Stimulated activated CD4-positive, alpha-beta T cell treated with anti-CD3 and anti-CD28 coated beads, Interleukin-4, amount 100 ng/mL, for 24 hours (primary cell): ENCODE results near the gene SCAF11.

Experiments used
- DNase-seq: peaks from one replicate; pipeline ENCODE4 v3.0.0-alpha.2; 2020

Gene SCAF11

DNA sequence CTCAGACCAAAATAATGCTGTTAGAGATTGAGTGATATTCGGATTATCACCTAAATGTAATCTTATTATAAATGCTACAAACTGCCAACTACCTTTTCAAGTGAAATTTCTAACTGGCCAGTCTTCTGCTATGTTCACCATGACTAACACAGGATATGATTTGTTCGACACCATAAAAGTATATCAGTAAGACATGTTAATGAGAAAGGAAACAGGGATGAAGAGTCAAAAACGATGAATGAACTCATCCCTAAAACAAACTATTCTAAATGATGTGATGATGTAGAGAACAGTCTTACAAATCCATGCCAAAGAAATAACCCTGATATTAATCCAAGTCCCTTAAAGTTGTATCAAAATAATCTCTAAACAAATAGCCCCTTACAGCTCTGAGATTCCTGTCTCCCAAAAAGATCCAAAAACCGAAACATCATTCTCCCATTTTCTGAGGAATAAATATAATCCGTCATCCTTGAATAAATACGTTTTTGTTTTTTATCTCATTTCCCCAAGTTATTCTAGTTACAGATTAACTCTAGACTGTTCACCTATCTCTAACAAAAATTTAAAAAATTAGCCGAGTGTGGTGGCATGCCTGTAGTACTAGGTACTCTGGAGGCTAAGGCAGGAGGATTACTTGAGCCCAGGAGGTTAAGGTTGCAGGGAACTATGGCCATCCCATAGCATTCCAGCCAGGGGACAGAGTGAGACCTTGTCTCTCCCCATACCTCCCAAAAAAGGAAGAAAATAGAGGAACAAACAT, 9.1 kb downstream of the SCAF11 start:
- no peak for DNase-seq

DNA sequence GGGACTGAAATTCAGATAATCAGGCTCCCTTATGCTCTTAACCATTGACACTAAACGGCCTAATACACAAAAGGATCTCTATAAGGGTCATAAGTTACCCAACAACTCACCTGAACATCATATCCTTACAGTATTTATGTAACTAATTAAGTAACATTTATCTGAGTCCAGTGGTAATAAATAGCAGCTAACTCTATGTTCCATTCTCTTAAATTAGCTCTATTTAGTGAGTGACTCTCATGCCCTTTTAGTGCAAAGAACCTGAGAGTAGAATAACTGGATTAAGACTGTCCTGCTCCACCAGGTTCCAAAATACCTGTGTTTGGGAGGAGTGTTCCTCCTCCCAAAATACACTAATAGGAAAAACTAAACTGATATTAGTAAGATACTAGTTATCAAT, 9.8 kb downstream of the SCAF11 start:
- no peak for DNase-seq

DNA sequence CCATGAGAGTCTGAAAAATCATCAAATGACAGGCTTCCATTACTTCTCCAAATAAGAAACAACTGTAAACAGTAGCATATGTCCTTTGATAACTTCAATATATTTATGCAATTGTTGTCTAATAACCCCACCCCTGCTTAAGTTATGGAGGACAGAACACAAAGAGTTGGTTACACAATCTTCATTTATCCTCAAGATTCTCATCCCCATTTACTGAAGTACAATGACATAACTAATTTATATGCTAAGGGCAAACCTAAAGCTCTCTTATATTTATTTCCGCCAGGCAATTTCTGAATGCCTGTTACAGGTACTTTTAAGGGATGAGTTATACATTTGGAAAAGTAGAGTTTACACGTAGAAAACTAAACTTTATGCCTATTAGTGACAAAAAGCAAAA, 12.3 kb downstream of the SCAF11 start:
- no peak for DNase-seq

DNA sequence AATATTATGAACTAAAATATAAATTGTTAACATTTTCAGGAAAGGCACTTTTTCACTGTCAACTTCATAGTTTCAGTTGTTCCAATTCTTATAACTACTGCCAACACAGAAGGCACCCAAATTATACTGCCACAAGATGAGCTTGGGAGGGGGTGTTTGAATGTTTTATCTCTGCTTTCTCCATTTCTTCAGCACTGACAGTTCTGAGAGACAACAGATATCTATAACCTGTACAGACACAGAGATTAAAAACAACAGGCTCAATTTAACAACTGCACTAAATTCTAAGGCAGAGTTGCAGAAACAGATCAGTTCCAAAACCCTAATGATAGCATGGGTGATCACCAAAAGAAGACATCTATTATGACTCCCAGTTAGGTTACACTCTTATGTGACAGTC, 12.8 kb downstream of the SCAF11 start:
- no peak for DNase-seq

DNA sequence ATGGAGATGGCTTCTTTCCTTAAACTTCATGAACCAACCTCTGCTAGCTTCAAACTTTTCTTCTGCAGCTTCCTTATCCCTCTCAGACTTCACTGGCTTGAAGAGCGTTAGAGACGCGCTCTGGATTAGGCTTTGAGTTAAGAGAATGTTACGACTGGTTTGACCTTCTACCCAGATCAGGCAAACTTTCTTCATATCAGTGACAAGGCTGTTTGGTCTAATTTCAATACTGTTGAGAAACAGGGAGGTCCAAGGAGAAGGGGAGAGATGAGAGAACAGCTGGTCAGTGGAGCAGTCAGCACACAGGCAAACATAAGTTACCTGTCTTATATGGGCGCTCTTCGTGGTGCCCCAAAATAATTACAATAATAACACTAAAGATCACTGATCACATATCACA, 14.9 kb downstream of the SCAF11 start:
- no peak for DNase-seq

DNA sequence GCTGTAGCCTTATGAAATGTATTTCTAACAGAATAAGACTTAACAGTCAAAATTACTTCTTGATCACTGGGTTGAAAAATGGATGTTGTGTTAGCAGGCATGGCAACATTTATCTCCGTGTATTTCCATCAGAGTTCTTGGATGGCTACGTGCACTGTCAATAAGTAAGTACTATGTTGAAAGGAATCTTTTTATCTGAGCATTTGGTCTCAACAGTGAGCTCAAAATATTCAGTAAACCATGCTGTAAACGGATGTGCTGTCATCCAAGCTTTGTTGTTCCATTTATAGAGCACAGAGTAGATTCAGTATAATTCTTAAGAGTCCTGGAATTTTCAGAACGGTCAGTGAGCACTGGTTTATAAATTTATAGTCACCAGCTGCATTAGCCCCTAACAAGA, 15.5 kb downstream of the SCAF11 start:
- DNase-seq = no peak

DNA sequence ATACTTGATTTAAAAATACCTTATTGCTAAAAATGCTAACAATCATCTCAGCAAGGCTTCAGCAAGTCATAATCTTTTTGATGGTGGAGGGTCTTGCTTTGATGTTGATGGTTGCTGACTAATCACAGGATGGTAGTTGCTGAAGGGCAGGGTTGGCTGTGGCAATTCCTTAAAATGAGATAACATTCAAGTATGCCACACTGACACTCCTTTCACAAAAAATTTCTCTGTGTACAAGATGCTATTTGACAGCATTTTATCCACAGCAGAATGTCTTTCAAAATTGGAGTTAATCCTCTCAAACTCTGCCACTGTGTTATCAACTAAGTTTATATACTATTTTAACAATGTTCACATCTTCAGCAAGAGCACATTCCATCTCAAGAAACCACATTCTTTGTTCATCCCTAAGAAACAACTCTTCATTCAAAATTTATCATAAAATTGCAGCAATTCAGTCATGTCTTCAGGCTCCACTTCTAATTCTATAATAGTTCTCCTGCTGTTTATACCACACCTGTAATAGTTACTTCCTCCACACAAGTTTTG, 16.1 kb downstream of the SCAF11 start:
- no peak for DNase-seq

DNA sequence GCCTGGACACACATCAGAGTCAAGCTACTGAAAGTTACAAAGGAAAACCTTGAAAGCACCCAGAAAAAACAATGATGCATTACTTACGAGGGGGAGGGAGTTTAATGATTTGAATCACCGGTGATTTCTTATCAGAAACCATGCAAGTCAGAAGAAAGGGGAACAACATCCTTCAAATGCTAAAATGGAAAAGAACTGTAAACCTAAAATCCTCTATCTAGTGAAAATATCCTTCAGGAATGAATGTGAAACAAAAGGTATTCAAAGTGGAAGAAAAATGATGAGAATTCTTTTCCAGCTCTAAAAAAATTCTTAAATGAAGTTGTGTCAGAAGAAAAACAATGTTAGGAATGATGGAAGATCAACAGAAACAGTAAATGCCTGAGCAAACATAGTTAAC, 16.8 kb downstream of the SCAF11 start:
- no peak for DNase-seq

DNA sequence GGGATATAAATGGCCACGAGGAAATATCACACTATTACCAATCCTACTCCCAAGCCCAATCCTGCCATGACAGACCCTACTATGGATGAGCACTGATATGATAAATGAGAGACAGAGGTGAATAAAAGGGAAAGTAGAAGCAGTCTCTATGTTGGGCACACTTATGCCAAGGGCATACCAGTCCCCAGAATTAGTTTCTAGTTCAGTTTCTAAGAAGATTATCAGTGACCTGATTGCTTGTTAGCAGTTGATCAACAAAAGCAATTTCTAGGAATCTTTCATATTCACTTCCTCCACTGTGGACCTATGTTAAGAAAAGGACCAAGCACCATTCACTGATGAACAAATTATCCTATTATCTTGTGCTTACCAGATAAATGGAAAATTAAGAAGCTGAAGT, 20.0 kb downstream of the SCAF11 start:
- no peak for DNase-seq

DNA sequence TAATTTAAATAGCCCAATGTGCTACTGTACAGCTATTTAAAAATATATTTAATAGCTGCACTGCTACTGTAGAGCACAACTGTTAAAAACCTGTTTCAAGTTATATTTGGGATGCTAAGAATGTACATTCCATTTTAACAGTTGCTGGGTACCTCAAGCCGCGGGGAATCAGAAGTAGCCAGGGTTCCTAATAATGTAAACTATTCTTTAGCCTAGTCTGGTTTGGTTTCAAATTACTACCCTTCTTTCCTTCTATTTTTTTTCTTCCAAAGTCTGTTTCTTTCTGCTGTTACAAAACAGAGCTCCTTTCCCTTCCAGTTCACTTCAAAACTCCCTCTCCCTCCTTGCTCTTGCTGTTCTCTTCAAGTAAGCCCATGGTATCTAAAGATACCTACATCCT, 21.3 kb downstream of the SCAF11 start:
- DNase-seq = no peak

DNA sequence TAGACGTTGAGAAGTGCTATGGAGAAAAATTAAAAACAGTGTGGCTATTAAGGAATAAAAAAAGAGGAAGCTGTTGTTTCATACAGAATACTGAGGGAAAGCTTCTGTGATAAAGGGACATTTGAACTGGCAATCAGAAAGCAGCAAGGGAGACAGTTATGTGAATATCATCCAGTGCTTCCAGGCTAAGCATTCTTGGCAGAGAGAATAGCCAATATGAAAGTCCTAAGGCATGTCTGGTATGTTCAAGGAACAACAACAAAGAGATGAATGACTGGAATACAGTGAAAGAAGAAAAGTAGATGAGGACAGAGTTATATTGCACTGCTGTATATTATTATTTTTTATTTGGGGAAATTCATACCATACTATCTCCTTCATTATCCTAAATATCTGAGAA, 23.9 kb downstream of the SCAF11 start:
- DNase-seq = no peak

DNA sequence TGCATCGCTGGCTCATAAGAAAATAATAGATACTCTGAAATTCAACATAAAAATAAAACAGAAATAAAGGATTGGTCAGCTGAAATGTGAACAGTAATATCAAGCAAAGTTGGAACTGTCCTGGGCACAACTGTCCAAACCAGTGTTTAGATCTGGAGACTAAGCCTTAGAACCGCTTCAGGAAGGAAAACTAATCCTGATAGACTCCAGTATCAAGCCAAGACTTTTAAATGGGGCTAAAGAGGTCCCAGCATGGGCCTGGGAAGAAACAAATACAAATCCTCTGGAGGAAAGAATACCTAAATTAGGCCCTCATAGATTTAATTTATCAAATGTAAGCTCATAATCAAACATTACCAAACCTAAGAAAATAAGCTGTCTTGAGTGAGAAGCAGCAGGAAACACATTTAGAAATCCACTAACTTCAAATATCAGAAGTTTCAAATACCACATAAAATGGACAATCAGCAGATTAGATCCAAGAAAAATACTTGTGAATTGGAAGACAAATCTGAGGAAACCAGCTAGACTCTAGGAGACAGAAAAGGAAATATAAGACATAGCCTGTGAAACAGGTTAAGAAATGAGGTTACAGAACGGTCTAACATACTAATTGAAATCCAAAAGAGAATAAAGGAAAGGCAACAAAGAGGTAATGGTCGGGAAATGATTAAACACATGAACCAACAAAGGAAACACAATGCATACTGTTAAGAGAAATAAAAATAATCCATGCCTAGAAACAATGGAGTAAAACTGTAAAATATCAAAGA, 27.6 kb downstream of the SCAF11 start:
- DNase-seq = no peak

DNA sequence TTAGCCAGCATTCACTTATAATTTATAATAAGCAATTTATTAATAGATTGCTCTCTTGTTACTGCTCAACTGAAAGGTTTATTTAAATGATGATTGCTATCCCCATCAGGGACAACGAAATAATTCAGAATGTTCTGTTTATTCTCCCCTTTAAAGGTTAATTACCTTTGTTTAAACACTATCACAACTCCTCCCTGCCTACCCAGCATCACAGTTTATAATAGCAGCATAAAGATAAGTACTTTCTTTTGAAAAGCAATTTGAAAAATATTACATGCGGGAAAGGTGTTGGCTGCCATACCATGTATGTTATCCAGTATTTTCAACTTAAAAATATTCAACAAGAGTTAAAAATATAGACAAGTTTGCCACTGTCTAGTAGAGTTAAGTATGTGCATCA, 30.6 kb downstream of the SCAF11 start:
- DNase-seq = no peak

DNA sequence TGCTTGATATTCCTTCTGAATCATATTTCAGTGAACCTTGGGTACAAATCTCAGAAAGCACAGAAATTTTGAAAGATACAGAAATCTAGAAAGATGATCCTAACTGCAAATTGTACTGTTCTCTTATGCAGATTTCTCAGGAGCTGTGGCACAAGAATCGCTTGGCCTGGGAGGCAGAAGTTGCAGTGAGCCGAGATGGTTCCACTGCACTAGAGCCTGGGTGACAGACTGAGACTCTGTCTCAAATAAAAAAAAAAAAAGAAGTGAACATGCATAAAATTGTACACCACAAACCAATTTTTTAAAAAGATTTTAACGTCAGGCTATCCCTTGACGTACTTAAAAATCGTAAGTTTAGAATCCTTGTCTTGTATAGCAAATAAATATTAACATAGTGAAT, 31.3 kb downstream of the SCAF11 start:
- DNase-seq = no peak

DNA sequence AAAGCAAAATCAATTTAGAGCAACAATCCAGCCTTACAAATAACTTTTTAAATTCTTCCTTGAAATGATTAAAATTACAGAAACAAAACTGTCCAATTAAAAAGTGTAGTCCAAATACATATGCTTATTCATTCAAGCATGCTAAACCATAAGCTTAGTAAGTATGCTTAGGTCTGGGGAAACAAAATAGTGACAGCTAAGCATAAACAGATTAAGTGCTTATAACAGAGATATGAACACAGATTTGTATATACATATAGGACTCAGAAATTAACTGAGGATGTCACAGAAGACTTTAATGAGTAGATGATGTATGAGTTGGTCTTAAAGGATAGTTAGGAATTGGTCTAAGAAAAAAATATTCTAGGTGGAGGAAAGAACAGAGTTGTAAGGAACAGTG, 41.8 kb downstream of the SCAF11 start:
- DNase-seq = no peak

DNA sequence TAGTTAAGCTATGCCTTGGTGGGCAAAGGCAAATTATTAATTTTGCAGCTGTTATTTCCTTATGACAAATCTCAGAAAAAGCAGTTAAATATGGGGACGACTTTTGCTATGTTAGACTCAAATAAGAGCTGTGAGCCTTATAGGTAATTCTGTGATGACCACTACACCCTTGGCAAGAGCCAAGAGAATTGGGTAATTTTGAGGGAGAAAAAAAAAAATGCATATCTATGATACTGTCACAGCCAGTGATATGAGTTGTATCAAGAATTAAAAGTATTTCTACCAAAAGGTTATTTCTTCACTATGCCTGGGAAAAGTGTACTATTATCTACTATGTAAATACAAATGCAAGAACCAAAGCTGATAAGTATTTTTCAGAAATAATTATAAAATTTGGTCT, 43.9 kb downstream of the SCAF11 start:
- DNase-seq = no peak

DNA sequence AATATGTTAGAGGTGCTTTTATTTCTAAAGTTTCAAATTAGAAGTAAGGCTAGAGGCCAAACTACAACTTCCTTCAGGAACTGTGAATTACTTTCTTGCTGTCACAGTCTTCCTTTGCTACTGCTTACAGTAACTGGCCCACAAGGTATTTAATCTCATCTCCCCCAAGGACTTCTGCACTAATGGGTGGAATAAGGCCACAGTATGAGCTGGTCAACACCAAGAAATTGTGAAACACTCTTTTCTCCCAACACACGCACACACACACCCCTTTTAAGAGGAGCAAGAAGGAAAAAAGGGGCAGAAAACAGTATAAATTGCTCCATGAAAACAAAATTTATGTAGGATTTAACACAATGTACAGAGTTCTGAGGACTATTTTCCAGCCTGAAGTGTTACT, 45.6 kb downstream of the SCAF11 start:
- no peak for DNase-seq

DNA sequence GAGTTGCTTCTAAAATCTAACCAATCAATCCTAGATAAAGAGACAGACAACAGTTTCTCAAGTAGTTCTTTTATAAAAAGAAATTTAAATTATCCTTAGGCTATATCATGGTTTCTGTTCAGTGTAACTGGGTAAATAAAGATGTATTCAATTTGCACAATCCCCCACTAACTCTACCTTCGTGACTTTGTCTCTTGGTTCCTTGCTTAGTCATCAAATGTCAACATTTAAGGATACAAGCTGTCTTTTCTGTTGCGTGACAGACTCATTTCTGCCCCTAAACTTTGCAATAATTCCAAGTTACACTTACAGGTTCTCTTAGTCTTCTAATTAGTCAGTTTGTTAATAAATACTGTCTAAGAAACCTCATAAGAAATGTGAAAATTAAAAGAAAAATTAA, 50.6 kb downstream of the SCAF11 start:
- DNase-seq = no peak

DNA sequence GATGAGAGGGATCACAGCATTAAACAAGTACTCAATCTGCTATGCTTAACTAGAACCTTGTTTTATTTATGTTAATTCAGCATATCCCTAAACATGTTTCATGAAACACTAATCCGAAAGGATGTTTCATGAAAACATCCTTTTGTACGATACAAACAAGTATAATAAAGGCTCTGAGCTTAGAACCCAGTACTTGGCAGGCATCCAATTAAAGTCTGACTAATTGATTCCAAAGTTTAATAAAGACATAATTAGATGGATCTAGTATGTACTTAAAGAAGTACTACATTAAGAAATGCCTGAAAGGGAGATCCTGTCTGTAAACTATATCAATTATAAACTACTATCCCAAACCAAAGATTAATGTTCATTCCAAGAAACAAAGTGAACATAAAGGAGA, 51.8 kb downstream of the SCAF11 start:
- DNase-seq = no peak

DNA sequence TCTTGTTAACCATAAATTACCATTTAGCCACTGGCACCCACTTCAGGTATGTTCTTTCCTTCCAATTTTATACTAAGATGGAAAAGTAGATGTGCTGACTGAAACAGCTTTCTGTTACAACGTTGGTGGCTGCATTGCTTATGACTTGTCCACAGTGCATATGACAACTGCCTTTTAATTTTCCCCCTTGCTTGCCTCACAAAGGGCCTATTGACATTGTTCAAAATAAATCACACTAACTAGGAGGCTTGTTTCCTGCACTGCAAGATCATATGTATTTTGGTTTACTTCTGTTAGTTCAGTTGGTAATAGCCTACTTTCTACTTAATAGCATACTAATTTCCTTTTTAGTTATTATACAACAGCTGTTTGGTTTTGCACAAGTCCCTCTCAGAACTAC, 55.4 kb downstream of the SCAF11 start:
- DNase-seq = no peak

DNA sequence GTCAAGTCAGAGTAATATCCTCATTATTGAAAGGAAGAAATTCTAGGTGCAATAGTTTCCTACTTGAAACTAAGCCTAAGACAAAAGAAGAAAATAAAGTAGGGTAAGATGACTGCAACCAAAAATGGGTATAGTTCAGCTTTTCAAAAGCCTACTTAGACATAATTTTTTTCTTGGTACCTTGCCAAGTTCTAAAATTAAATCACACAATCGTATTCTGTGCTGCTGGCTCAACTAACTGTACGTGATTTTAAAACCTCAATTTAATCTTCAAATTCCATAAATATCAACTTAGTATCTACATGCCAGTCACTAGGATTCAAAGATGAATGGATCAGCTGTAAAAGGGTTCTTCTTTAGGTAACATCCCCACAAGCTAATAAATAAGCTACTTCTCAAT, 56.9 kb downstream of the SCAF11 start:
- no peak for DNase-seq

DNA sequence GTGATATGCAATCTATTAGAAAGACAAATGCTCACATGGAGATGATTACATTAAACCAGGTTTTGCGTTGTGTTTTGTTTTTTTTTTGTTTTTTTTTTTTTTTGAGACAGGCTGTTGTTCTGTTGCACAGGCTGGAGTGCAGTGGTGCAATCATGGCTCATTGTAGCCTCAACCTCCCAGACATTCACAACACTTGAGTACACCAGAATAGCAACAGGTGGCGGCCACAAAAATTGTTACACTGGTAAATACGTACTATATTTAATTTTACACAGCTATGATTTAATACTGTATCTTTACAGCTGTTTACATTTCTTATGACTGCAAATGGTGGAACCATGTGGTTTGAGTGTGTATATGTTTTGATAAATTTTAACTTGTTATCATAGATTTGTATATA, 60.0 kb downstream of the SCAF11 start:
- DNase-seq = no peak

DNA sequence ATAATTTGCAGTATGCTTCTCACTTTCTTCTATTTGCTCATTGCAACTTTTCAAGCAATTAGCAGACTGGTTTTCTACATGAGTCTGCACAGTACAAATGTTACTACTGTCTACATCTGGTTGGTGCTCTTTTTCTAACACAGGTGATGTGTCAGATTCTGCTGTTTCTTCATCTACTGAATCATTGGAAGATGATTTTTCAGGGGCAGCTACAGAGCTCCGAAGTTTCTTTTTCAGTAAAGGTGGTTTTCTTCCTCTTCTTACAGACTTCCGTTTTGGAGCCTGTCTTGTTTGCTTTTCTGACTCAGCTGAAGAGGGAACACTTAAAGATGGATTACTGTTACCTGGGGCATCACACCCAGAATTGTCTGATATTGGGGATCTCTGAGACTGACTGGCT, 62.1 kb downstream of the SCAF11 start:
- no peak for DNase-seq

DNA sequence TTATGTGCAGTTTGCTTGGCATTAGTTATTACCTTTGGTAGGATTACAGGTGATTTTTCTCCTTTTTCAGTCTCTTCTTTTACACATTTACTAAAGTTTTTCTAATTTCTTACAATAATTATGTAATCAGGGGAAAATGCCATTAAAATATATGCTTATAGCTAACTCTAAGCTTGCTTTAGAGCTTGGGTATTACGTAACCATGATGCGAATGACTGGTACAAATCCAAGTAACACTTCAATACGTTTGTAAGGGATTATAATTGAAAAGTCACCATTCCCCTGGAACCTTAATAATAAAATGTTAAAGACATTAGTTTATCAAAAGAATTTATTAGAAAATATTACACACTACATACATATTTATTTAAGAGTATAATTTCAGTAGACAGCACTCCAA, 71.6 kb downstream of the SCAF11 start:
- no peak for DNase-seq

DNA sequence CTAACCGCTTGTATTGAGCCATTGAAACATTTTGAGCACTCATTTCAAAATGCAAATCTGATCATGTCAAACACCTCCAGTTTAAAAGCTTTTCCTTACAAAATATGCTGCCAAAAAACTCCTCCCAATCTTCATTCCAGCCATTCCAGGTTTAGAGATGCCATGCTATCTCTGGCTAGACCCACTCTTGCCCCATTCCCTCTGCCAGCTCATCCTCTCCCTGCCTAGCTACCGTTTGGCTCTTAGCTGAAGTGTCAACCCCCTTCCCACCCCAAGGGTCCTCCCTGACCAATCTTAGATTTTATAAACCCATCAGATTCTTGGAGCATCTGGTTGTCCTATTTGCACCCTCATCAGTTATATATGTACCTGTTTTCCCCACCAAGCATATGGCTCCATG, 75.0 kb downstream of the SCAF11 start:
- no peak for DNase-seq
